HK-2 (cell line): Measurements from ENCODE around the gene PHYKPL.

ENCODE experiments used
- DNase-seq: peaks from one replicate; pipeline ENCODE4 v3.0.0-alpha.2; 2018; ENCODE audit not compliant: unreplicated experiment

The PHYKPL gene

GRCh38 chr5:178223828-178224335, 8.7 kb downstream of the PHYKPL start:
- no peak for DNase-seq

- no peak for DNase-seq
These were observed 9.3 kb downstream of the PHYKPL start for GRCh38 chr5:178223196-178223773.

GRCh38 chr5:178222292-178222691, 10.3 kb downstream of the PHYKPL start:
- DNase-seq, result no peak

GRCh38 chr5:178221853-178222252, 10.7 kb downstream of the PHYKPL start:
- DNase-seq, result no peak

- no peak for DNase-seq
These were observed 11.3 kb downstream of the PHYKPL start for GRCh38 chr5:178221282-178221681.

- no peak for DNase-seq
These were observed 13.8 kb downstream of the PHYKPL start for GRCh38 chr5:178218827-178219226.

GRCh38 chr5:178218237-178218776, 14.3 kb downstream of the PHYKPL start:
- DNase-seq, result no peak

GRCh38 chr5:178216779-178217178, 15.8 kb downstream of the PHYKPL start:
- DNase-seq, result no peak

- DNase-seq, result no peak
These were observed 16.5 kb downstream of the PHYKPL start for GRCh38 chr5:178216088-178216534.

- no peak for DNase-seq
These were observed 17.2 kb downstream of the PHYKPL start for GRCh38 chr5:178215280-178216002.

- no peak for DNase-seq
These were observed 18.3 kb downstream of the PHYKPL start for GRCh38 chr5:178214160-178214803.

GRCh38 chr5:178213748-178214151, 18.9 kb downstream of the PHYKPL start:
- no peak for DNase-seq

GRCh38 chr5:178213003-178213461, 19.6 kb downstream of the PHYKPL start:
- DNase-seq, result no peak

GRCh38 chr5:178212241-178213002, 20.2 kb downstream of the PHYKPL start:
- no peak for DNase-seq

- no peak for DNase-seq
These were observed 21.2 kb downstream of the PHYKPL start for GRCh38 chr5:178211095-178212048.

- DNase-seq, result no peak
These were observed 21.9 kb downstream of the PHYKPL start for GRCh38 chr5:178210686-178211085.

GRCh38 chr5:178210073-178210535, 22.5 kb downstream of the PHYKPL start:
- DNase-seq, result no peak

GRCh38 chr5:178209334-178210072, 23.1 kb downstream of the PHYKPL start:
- no peak for DNase-seq

- no peak for DNase-seq
These were observed 23.9 kb downstream of the PHYKPL start for GRCh38 chr5:178208540-178209227.
